GM10266 (cell line): ENCODE results near the gene BDKRB1.

Experiments
- DNase-seq: peaks from one replicate; pipeline ENCODE4 v3.0.0; 2012; ENCODE audit errors: extremely low spot score
- TF ChIP-seq, protein P1 (sequence below): IDR thresholded peaks from 2 replicates; pipeline ENCODE4 v1.5.1; 2012; ENCODE audit warnings: mild to moderate bottlenecking, low read depth; ENCODE audit not compliant: control insufficient read depth, insufficient read depth; ENCODE audit errors: missing control alignments

BDKRB1 gene

GRCh38 chr14:96233661-96234060, 22.3 kb upstream of the BDKRB1 start:
- no peak for DNase-seq
- TF ChIP-seq, protein P1, sequence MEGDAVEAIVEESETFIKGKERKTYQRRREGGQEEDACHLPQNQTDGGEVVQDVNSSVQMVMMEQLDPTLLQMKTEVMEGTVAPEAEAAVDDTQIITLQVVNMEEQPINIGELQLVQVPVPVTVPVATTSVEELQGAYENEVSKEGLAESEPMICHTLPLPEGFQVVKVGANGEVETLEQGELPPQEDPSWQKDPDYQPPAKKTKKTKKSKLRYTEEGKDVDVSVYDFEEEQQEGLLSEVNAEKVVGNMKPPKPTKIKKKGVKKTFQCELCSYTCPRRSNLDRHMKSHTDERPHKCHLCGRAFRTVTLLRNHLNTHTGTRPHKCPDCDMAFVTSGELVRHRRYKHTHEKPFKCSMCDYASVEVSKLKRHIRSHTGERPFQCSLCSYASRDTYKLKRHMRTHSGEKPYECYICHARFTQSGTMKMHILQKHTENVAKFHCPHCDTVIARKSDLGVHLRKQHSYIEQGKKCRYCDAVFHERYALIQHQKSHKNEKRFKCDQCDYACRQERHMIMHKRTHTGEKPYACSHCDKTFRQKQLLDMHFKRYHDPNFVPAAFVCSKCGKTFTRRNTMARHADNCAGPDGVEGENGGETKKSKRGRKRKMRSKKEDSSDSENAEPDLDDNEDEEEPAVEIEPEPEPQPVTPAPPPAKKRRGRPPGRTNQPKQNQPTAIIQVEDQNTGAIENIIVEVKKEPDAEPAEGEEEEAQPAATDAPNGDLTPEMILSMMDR: no peak

DNA sequence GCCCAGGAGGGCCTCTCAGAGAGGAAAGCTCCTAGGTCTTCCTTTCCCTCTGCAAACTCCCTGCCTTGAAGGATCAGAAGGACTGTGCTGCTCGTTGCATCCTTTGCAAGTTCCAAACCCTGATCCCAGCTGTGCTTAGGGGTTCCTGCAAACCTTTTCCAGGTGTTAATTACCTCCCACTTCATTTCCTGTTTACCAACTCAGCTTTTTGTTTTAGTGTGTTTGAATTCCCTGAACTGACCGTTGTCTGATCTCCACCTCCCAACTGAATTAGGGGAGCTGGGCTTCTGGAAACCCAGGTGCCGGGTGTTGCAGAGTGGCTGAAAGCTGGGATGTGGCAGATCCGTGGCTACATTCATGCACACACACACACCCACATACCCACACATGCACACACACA, 20.6 kb upstream of the BDKRB1 start:
- DNase-seq: no peak
- TF ChIP-seq, protein P1: no peak

DNA sequence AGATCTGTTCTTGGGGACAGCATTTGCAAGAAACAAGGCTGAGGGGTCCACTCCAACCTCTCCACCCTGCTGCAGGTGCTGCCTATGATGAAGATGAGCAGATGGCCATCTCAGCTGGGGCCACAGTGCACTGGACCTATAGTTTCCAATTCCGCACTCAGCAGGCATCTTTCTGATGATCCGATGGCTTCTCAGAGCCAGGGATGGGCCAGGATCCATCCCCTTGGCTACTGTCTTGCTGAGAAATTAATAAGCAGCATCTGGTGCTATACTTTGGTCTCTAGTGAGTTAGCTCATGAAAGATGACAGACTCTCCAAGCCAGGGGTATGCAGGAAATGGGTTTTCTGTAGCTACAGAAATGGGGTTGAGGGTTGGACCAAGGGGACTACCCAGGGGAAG, 18.4 kb upstream of the BDKRB1 start:
- TF ChIP-seq, protein P1: no peak
- DNase-seq: no peak

DNA sequence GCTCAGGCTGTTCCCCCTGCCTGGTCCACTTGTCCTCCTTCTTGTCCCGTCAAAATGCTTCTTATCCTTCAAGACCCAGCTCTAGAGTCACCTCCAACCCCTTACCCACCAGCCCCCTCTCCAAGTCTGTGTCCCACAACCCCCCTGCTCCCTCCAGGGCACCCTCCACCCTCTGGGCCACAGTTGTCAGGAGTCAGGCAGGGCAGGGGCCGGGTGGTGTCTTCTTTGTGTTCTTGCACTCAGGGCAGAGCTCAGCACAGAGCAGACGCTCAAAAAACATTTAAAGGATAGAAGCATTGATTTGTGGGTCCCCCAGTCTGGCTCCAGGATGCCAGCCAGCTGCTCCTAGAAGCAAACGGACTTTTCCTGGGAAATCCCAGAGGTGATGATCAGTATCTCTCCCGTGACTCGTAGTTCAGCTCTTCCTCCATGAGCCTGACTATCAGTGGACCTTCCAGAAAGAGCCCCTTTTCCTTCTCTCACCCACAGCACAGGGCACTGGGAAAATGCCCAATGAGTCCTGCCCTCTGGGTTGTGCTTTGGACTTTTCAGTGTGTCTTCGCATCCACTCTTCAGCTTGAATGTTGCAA, 17.2 kb upstream of the BDKRB1 start:
- DNase-seq: no peak
- TF ChIP-seq, protein P1: no peak

GRCh38 chr14:96239711-96240141, 16.3 kb upstream of the BDKRB1 start:
- DNase-seq: no peak
- TF ChIP-seq, protein P1: no peak

DNA sequence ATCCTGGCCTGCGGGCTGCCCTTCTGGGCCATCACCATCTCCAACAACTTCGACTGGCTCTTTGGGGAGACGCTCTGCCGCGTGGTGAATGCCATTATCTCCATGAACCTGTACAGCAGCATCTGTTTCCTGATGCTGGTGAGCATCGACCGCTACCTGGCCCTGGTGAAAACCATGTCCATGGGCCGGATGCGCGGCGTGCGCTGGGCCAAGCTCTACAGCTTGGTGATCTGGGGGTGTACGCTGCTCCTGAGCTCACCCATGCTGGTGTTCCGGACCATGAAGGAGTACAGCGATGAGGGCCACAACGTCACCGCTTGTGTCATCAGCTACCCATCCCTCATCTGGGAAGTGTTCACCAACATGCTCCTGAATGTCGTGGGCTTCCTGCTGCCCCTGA, 15.4 kb upstream of the BDKRB1 start:
- TF ChIP-seq, protein P1: no peak
- DNase-seq: no peak

- no peak for DNase-seq
- TF ChIP-seq, protein P1: no peak
These were observed 13.9 kb upstream of the BDKRB1 start for GRCh38 chr14:96242126-96242525.
